Upper lobe of left lung (tissue), 4 donors: ENCODE results near the gene NHERF1.

Source experiments
- CTCF ChIP-seq, 6 experiments: fragments of 450-650 bp in 4 of 6; fragments of 200-600 bp in 2 of 6; sonication (generic) in 2 of 6; IDR thresholded peaks; one replicate each; pipeline ENCODE4 v1.5.1; 2016 to 2019; ENCODE audit warnings: antibody characterized with exemption in 6 of 6
- EP300 ChIP-seq, 4 donors: sonication (generic); formaldehyde crosslinking; IDR thresholded peaks; one replicate each; pipeline ENCODE4 v1.5.1; 2017; ENCODE audit warnings: antibody characterized with exemption in 4 of 4, control low read depth in 2 of 4
- POLR2A ChIP-seq, 4 donors: fragments of 450-650 bp; IDR thresholded peaks; one replicate each; pipeline ENCODE4 v1.5.1; 2016 to 2017; ENCODE audit warnings: antibody characterized with exemption in 4 of 4, mild to moderate bottlenecking in 2 of 4
- POLR2AphosphoS5 ChIP-seq, 2 donors: sonication (generic); formaldehyde crosslinking; IDR thresholded peaks; one replicate each; pipeline ENCODE4 v1.5.1; 2017; ENCODE audit warnings: antibody characterized with exemption in 2 of 2

DNA sequence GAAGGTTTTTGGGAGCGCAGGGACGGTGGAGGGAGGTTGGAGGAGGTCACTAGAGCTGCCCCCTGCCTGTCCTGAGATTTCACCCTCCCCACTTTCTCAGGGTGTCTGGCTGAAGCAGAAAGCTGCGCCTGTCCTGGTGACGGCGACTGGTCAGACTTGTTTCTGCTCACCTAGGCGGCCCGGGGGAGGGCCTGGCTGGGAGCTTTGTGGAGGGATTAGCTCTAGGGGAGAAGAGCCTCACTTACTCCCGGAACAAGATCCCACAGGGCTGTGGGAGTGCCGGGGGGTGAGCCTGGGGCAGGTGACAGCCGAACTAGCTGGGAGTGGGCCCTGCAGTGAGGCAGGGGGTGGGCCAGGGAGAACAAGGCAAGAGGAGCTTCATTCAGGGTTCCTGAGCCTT lies 11.5 kb downstream of the NHERF1 start:
- TF ChIP-seq CTCF (IDR thresholded peaks at IDR 0.05): no peak
- TF ChIP-seq POLR2AphosphoS5 (IDR thresholded peaks at IDR 0.05): no peak
- no peak for TF ChIP-seq POLR2A (IDR thresholded peaks at IDR 0.05)
- TF ChIP-seq EP300 (IDR thresholded peaks at IDR 0.05): no peak
